ENCODE measurements around the gene SLITRK4.

DNA sequence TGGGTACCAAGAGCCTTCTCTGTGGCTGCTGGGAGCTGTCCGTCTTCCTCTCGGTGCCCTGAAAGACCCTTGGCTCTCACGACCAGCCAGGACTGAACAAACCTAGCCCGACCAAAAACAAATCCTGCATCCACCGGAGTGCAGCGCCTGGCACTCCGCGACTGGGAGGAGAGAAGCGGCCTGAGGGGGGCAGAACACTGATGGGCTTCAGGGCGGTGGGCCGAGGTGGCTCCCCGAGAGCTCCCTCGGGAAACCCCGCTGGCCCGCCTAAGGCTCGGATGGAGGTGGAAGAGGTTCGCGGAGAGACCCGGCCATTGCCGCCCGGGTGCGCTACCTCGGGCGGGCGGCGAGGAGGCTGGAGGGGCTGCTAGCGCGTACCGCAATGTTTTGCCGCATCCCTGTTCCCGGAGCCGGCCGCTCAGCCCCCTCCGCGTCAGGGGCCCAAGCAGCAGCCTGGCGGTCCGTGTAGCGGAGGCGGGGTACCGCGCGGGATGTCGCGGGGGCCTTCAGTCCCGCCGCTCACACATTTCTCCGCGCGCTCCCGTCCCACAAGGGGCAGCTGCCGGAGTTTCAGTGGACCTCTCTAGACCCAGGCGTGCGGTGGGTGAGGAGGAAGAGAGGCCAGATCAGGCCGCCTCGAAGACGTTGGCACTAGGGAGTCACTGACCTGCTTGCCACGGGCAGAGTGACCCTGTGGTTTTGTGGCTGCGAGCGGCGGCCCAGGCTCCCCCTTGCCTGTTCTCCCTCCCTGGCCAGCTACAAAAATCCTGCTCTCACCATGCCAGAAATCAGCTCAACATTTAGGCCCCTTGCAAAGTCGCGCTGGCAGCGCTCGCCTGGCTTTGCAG is 2.2 kb downstream of the SLITRK4 start:
- TF ChIP-seq, protein P1, sequence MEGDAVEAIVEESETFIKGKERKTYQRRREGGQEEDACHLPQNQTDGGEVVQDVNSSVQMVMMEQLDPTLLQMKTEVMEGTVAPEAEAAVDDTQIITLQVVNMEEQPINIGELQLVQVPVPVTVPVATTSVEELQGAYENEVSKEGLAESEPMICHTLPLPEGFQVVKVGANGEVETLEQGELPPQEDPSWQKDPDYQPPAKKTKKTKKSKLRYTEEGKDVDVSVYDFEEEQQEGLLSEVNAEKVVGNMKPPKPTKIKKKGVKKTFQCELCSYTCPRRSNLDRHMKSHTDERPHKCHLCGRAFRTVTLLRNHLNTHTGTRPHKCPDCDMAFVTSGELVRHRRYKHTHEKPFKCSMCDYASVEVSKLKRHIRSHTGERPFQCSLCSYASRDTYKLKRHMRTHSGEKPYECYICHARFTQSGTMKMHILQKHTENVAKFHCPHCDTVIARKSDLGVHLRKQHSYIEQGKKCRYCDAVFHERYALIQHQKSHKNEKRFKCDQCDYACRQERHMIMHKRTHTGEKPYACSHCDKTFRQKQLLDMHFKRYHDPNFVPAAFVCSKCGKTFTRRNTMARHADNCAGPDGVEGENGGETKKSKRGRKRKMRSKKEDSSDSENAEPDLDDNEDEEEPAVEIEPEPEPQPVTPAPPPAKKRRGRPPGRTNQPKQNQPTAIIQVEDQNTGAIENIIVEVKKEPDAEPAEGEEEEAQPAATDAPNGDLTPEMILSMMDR (IDR thresholded peaks at IDR 0.05): no peak
- TF ChIP-seq POLR2A (IDR thresholded peaks at IDR 0.05): no peak
- no peak for TF ChIP-seq EP300 (IDR thresholded peaks at IDR 0.05)
- no peak for TF ChIP-seq POLR2AphosphoS5 (IDR thresholded peaks at IDR 0.05)
